SKM-1 (cell line): ENCODE results near the gene EGLN1.
"Not testable (repeated sequence)": the region's sequence is repeated elsewhere in the genome, so short reads cannot be mapped to it uniquely, and the experiment has no call there.

Experiments
- DNase-seq: peaks from one replicate; lab custom pipeline; 2025; ENCODE audit not compliant: unreplicated experiment; lab: John Stamatoyannopoulos, UW

Gene EGLN1

DNA sequence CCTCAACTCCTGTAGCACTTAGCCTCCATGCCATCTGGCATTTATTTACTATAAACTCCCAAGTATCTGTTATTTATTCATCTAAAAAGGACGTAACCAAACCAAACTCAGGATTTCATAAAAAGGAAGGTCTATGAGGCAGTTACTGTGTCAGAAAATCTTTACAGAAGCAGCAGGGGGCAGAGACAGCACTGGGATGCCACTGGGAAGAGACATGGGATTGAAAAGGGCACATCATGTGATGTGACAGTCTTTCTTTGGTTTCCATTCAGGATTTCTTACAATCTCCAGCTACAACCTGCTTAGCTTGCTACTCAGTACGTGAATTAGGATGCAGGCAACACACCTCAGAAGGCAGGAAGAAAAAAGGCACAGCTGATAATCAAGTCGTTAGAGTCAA is 52.8 kb downstream of the EGLN1 start:
- DNase-seq, result no peak

DNA sequence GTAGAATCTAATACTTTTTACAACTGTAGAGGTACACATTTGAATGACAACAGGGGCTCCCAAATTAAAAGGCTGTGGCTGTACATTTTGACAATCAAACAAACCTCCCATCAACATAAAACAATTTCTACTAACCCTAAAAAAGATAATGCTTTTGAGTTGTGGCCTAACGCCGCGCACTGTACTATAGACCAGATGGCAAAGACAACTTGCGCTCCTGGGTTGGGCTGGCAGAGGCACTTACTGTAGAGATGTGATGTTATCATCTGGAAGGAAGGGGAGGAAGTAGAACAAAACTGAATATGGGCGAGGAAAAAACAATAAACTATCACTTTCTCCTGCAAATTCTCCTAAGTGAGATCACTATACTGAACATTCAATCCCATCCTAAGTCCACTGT is 57.9 kb downstream of the EGLN1 start:
- DNase-seq, result no peak

- no peak for DNase-seq
Observed at GRCh38 chr1:231363624-231364023, 58.5 kb downstream of the EGLN1 start.

GRCh38 chr1:231362325-231362724 is 59.8 kb downstream of the EGLN1 start:
- DNase-seq, result no peak

DNA sequence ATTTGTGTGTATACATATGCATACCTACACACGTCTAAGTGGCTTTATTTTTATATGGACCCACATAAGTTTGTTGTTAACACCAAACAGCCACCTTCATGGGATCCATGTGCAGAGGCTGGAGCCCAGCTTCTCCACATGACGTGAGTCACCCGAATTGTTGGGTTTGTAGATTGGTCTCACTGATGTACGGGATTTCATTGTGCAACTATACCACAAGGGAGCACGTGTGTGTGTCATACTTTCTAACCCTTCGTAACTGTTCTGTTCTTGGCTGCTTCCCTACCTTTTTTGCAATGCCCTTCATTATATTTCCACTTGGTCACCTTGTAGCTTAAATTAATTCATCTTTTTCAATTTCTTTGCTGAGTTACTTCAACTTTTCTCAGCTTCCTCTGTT is 63.0 kb downstream of the EGLN1 start:
- DNase-seq, result peak; percentile 96

DNA sequence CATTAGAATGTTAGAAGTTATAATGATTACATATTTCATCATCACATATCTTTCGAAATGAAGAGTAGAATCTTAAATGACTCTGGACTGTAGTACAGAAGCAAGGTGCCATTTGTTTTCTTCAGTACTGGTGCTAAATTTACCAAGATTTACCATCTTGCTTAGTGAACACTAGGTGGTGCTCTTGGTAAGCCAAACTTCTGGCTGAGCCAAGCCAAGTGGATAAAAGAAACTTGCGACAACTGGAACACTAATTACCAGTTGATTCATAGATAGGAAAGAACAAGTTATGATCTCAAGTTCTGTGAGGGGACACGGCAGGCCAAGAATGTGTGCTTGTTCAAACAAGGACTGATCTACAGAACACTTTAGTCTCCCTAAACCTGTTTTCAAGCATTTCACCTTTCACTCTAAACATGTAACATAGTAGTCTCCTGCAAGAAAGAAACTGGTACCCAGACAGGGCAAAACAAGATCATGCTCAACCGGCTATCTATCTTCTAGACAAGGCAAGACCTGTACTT is 64.2 kb downstream of the EGLN1 start:
- DNase-seq, result peak; percentile 87

- DNase-seq, result no peak
Observed at GRCh38 chr1:231357187-231357772, 64.8 kb downstream of the EGLN1 start.

- no peak for DNase-seq
Observed at GRCh38 chr1:231355171-231355570, 66.9 kb downstream of the EGLN1 start.

GRCh38 chr1:231354330-231355020 is 67.6 kb downstream of the EGLN1 start:
- no peak for DNase-seq

GRCh38 chr1:231353086-231353485 is 69.0 kb downstream of the EGLN1 start:
- DNase-seq, result no peak

GRCh38 chr1:231351816-231352215 is 70.3 kb downstream of the EGLN1 start:
- DNase-seq, result no peak

DNA sequence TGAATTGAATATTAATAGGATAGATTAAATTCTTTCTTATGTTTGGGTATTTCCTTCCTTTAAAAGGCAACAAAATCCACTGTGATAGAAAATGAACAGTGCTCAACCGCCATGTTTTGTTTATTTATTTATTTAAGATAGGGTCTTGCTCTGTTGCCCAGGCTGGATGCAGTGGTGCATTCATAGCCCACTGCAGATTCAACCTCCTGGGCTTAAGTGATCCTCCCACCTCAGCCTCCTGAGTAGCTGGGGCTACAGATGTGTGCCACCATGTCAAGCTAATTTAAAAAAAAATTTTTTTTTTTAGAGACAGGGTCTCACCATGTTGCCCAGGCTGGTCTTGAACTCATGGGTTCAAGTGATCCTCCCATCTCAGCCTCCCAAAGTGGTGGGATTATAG is 73.2 kb downstream of the EGLN1 start:
- DNase-seq, result not testable (repeated sequence)

- DNase-seq, result no peak
Observed at GRCh38 chr1:231348442-231348841, 73.6 kb downstream of the EGLN1 start.

GRCh38 chr1:231347961-231348360 is 74.1 kb downstream of the EGLN1 start:
- no peak for DNase-seq

DNA sequence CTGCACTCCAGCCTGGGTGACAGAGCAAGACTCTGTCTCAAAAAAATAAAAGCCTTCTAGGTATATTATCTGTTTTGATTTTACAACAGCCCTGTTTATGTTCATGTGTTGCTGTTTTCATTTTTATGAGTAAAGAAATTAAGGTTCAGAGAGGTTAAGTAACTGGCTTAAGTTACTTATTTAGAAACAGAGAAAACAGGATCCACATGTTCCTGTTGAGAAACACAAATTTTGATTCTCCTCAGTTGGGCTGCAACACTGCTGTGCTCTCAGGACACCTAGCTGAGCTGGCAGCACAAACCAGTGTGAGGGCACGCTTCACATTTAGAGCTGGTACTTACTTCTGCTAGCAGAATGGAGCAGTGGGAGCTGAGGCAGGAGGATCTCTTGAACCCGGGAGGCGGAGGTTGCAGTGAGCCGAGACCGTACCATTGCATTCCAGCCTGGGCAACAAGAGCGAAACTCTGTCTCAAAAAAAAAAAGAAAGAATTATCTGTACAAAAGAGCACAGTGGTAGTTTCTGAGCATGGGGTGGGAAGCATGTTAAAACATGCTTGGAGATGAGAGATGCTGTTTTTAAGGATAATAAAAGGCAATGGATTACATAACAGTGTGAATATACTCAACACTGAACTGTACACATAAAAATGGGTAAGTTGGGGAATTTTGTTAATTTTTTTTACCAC is 81.6 kb downstream of the EGLN1 start:
- DNase-seq, result no peak

- DNase-seq, result no peak
Observed at GRCh38 chr1:231338270-231339128, 83.6 kb downstream of the EGLN1 start, which contains the start of gene SPRTN. TSS of gene SPRTN (plus strand) at chr1:231338293. CDS start at chr1:231338384, 91 bp downstream.

DNA sequence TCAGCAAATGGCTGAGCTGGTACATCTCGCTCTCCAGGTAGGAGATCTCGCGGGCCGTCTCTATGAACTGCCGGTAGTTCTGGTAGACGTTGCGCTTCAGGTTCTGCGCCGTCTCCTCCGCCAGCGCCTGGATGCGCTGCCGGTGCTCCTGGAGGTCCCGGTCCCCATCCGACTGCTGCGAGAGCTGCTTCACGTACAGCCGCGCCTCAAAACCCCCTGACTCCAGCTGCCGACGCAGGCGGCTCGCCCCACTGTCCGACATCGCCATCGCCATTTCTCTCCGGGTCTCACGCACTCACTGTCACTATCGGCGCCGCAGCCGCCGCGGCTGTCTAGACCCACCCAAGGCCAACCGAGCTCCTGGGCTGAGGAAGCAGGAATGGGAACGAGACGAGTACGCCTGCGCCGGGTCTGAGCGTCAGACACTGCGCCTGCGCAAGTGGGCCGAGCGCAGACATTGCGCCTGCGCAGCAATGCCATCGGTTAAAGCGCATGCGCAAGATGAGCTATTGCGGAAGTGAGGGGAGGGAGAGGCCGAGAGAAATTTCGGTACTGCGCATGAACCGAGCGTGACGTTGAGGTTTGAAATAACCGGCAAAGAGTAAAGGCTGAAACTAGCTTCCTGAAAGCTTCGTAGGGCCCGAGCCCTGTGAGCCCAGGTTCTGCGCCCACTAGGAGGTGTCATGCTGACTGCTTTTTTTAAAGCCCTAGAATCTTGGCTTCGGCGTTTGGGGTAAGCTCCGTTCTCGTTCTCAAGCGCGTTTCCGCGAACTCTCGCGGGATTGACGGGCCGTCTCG is 84.4 kb downstream of the EGLN1 start, which contains the start of gene EXOC8:
EXOC8 (minus strand) TSS at position 381 of the 798 bp plus-strand sequence; CDS start at position 274, 107 bp downstream.
- peak; percentile 99 for DNase-seq

- DNase-seq, result no peak
Observed at GRCh38 chr1:231337043-231337471, 85.0 kb downstream of the EGLN1 start.

DNA sequence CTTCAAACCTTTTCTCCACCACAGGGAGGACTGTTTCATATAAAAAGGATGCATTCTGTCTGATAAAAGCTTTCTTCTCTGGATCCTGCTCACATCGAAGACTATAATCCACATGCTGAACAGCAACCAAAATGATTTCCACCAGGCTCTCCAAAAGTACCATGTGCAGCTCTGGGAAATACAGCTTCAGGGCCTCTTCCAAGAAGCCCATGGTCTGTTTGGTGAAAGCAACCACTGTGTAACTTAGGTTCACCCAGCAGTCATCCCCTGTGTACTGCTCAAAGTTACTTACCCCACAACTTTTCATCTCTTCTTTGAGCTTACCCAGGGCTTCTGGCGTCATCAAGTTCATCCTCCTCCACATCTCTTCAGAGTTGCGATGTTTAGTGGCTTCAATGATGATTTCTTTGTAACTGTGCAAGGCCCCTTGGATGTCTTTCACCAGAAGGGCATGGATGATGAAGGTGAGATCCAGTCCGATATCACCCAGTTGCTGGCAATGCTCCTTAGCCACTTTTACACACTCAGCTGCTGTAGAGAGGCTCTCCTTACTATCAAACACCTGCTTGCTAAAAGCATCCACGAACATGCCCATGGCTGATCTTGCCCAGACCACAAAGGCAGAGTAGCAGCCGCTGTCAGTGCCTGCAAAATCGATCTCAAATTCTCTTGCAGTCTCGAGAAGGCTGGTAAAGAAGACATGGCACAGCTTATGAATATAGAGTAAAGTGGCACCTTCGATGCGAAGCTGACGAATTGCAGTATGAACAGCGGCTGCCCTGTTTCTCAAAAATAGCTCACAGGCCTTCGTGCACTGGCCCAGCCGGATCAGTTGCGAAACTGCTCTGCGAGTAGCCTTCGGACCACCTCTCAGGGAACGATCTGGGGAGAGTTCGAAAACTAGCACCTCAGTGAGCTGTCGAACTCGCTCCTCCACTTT is 86.2 kb downstream of the EGLN1 start:
- DNase-seq, result no peak
